ENCODE results near the gene KANSL1.
"Not testable (repeated sequence)": the region's sequence is repeated elsewhere in the genome, so short reads cannot be mapped to it uniquely, and the experiment has no call there.

The KANSL1 gene

GRCh38 chr17:46038414-46038813 lies 154.8 kb downstream of the KANSL1 start:
- no peak for DNase-seq (ENCODE audit: low read depth in 3 of 3)

GRCh38 chr17:46037722-46038255 lies 155.4 kb downstream of the KANSL1 start:
- no peak for DNase-seq (ENCODE audit: low read depth in 3 of 3)

GRCh38 chr17:46036491-46036890 lies 156.7 kb downstream of the KANSL1 start:
- no peak for DNase-seq (ENCODE audit: low read depth in 3 of 3)

- no peak for DNase-seq (ENCODE audit: low read depth in 3 of 3)
These were observed 158.0 kb downstream of the KANSL1 start for GRCh38 chr17:46035112-46035818.

GRCh38 chr17:46033392-46033791 lies 159.8 kb downstream of the KANSL1 start:
- DNase-seq (ENCODE audit: low read depth in 3 of 3), result no peak

- no peak for DNase-seq (ENCODE audit: low read depth in 3 of 3)
These were observed 160.3 kb downstream of the KANSL1 start for GRCh38 chr17:46032909-46033308.

- DNase-seq (ENCODE audit: low read depth in 3 of 3), result no peak
These were observed 161.3 kb downstream of the KANSL1 start for GRCh38 chr17:46031920-46032319.

- no peak for DNase-seq (ENCODE audit: low read depth in 3 of 3)
These were observed 161.8 kb downstream of the KANSL1 start for GRCh38 chr17:46031440-46031839.

- DNase-seq (ENCODE audit: low read depth in 3 of 3), result no peak
These were observed 162.5 kb downstream of the KANSL1 start for GRCh38 chr17:46030752-46031151.

- no peak for DNase-seq (ENCODE audit: low read depth in 3 of 3)
These were observed 163.6 kb downstream of the KANSL1 start for GRCh38 chr17:46029627-46030026.

- DNase-seq (ENCODE audit: low read depth in 3 of 3), result no peak
These were observed 164.2 kb downstream of the KANSL1 start for GRCh38 chr17:46028981-46029565.

GRCh38 chr17:46028374-46028773 lies 164.9 kb downstream of the KANSL1 start:
- no peak for DNase-seq (ENCODE audit: low read depth in 3 of 3)

- no peak for DNase-seq (ENCODE audit: low read depth in 3 of 3)
These were observed 165.3 kb downstream of the KANSL1 start for GRCh38 chr17:46027976-46028325.

- DNase-seq (ENCODE audit: low read depth in 3 of 3), result no peak
These were observed 165.9 kb downstream of the KANSL1 start for GRCh38 chr17:46027048-46027975.

GRCh38 chr17:46026166-46027047 lies 166.8 kb downstream of the KANSL1 start:
- DNase-seq (ENCODE audit: low read depth in 3 of 3), result no peak

GRCh38 chr17:46025510-46026165 lies 167.6 kb downstream of the KANSL1 start:
- DNase-seq (ENCODE audit: low read depth in 3 of 3), result no peak

- DNase-seq (ENCODE audit: low read depth in 3 of 3), result no peak
These were observed 168.2 kb downstream of the KANSL1 start for GRCh38 chr17:46025060-46025459.

GRCh38 chr17:46024590-46024989 lies 168.6 kb downstream of the KANSL1 start:
- no peak for DNase-seq (ENCODE audit: low read depth in 3 of 3)

GRCh38 chr17:46023783-46024388 lies 169.3 kb downstream of the KANSL1 start:
- no peak for DNase-seq (ENCODE audit: low read depth in 3 of 3)

- DNase-seq (ENCODE audit: low read depth in 3 of 3), result not testable (repeated sequence)
These were observed 169.9 kb downstream of the KANSL1 start for GRCh38 chr17:46023366-46023765.

Measured in stimulated activated CD4-positive, alpha-beta T cell treated with anti-CD3 and anti-CD28 coated beads, TNF-alpha, amount 100 ng/mL, for 4 hours (primary cell).